ENCODE results near the gene ACOT4.
"Not testable (repeated sequence)": the region's sequence is repeated elsewhere in the genome, so short reads cannot be mapped to it uniquely, and the experiment has no call there.

DNA sequence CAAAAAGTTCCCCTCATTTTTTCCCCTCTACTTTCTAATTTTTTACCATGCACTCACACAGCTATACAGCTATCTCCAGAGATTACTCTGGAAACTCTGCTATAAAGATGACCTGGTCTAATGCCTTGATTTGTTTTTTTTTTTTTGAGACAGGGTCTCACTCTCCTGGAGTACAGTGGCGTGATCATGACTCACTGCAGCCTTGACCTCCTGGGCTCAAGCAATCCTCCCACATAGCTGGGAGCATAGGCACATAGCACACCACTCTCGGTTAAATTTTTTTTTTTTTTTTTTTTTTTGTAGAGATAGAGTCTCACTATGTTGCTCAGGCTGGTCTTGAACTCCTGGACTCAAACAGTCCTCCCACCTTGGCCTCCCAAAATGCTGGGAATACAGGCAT is 33.4 kb upstream of the ACOT4 start:
- TF ChIP-seq, protein P1, sequence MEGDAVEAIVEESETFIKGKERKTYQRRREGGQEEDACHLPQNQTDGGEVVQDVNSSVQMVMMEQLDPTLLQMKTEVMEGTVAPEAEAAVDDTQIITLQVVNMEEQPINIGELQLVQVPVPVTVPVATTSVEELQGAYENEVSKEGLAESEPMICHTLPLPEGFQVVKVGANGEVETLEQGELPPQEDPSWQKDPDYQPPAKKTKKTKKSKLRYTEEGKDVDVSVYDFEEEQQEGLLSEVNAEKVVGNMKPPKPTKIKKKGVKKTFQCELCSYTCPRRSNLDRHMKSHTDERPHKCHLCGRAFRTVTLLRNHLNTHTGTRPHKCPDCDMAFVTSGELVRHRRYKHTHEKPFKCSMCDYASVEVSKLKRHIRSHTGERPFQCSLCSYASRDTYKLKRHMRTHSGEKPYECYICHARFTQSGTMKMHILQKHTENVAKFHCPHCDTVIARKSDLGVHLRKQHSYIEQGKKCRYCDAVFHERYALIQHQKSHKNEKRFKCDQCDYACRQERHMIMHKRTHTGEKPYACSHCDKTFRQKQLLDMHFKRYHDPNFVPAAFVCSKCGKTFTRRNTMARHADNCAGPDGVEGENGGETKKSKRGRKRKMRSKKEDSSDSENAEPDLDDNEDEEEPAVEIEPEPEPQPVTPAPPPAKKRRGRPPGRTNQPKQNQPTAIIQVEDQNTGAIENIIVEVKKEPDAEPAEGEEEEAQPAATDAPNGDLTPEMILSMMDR (conservative IDR thresholded peaks at IDR 0.05; ENCODE audit: low read length), result not testable (repeated sequence)
- not testable (repeated sequence) for TF ChIP-seq EZH2phosphoT487 (IDR thresholded peaks at IDR 0.05; ENCODE audit: borderline replicate concordance, low read depth, low read length)

Data from OCI-LY7 (cell line).